Amygdala (tissue), 56 donors: ENCODE results near the gene MEGF11.

ENCODE experiments used
- DNase-seq, 56 donors: peaks; one replicate each; lab custom pipeline; 2025; lab: John Stamatoyannopoulos, UW

MEGF11 gene

DNA sequence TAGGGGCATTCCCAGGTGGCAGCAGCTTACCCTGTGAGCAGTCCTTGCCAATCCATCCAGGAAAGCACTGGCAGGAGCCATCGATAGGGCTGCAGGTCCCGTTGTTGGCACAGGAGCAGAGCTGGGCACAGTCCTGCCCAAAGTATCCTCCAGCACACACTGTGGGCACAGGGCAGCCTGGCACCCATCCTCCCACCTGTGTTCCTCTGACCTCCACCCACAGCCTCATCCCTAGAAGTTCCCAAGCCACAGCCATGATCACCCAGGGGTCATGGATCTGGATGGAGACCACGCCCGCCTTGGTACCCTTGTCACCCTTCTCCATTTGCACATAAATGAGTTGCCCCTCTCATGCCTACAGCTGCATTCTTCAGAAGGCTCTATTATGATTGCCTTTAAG lies 335.6 kb downstream of the MEGF11 start:
- DNase-seq, result no peak

- no peak for DNase-seq
Observed at GRCh38 chr15:65917407-65917756, 336.2 kb downstream of the MEGF11 start.

DNA sequence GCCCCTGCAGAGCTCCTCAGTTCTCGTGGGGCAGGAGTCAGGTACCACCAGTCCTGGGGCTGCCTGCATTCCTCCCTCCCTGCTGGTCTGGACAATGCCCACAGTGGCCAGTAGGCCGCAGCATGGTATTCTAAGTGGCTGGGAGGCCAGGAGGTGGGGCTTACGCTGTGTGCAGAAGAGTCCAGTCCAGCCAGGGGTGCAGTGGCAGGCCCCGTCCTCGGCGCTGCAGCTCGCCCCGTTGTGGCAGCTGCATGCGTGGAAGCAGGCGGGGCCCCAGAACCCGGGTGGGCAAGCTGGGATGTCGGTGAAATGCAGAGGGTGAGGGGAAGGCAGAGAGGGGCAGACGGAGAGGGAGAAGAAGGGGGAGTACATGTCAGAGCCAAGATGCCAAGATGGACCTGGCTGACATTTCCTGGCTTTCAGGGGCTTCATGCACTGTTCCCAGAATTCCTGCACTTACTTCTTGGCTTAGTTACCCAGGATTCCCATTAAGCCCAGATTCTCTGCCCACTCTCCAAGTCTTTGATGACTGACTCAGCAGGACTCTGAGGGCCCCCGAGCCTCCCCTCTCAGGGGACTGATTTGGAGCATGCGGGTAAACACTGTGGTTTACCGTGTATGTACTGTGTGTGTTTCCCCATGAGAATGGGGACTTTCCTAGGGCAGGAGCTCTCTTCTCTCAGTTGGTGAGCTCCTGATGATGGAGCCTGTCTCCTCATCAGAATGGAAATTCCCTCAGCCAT lies 336.7 kb downstream of the MEGF11 start:
- DNase-seq, result peak in 51 of 56 donors; percentile 6 to 81 (median 54)

GRCh38 chr15:65916041-65916663 lies 337.4 kb downstream of the MEGF11 start:
- no peak for DNase-seq

GRCh38 chr15:65914981-65915925 lies 338.3 kb downstream of the MEGF11 start:
- no peak for DNase-seq

- DNase-seq, result no peak
Observed at GRCh38 chr15:65914386-65914785, 339.2 kb downstream of the MEGF11 start.

GRCh38 chr15:65913631-65914199 lies 339.8 kb downstream of the MEGF11 start:
- DNase-seq, result no peak

GRCh38 chr15:65912235-65912634 lies 341.3 kb downstream of the MEGF11 start:
- no peak for DNase-seq

GRCh38 chr15:65910341-65910740 lies 343.2 kb downstream of the MEGF11 start:
- no peak for DNase-seq

DNA sequence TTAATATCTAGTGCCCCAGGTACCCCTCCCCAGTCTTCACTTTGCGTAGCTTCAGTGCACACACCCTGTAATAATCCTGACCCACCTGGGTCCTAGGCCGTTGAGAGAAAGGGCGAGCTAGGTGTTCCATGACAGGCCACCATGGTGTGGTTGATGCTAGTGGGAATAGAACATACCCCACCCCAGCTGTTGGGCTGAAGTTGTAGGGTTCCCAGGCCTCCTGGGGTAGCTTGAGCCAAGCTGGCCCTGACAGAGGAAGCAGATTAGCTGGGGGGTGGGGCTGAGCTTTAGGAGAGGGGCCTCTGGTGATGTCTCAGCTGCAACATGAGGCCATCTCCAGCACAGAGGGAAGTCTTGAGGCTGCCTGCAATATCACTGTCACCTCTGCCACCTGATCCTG lies 343.7 kb downstream of the MEGF11 start:
- no peak for DNase-seq

DNA sequence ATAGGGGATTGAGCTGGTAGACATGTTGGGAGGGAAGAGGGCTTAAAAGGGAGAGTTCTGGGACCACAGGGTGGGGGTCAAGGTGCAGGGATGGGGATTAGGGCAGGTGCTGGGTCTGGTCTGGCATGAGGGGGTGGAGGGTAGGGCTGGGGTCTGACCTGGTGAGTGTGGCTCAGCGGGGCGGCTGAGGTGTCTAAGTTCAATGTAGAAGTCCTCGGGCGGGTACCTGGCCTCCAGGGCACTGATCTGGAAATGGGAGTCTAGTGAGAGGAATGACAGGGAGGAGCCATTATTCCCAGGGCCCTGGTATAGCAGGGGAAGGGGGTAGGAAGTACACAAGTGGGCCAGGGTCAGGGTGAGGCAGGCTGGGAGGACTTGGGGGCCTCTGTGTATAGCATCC lies 344.7 kb downstream of the MEGF11 start:
- DNase-seq, result no peak

DNA sequence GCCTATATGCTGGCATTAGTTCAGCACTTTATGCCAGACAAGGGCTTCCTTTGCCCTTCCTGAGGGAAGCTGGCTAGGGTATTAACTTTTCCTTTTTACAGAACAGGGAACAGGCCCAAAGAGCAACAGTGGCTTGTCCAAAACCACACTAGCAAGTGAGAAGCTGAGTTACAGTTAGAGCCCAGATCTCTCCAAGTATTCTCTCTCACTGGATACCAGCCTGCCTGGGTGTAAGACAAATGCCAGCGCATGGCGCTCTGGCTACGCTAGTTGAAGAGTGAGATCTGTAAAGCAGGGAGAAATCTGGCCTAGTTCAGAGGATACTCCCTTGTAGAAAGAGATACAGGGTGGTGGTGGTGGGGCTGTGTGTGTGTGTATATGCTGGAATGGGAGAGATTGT lies 345.9 kb downstream of the MEGF11 start:
- DNase-seq, result no peak

DNA sequence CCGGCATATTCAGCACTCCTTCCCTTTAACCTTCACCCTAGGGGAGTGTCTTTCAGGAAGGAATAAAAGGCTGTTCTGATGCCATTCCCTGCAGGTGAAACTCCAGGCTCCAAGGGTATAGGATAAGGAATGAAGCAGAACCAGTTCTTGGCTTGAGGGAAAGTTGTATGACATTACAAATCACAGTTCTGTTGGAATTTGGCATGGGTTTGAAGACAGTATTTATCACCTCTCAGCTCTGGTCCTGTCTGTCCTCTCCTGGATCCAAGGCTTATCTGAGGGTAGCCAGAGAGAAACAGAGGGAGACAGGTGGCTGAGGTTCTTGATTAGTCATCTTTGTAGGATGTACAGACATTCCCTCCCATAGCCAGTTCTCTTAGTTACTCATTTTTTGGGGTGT lies 347.2 kb downstream of the MEGF11 start:
- no peak for DNase-seq

DNA sequence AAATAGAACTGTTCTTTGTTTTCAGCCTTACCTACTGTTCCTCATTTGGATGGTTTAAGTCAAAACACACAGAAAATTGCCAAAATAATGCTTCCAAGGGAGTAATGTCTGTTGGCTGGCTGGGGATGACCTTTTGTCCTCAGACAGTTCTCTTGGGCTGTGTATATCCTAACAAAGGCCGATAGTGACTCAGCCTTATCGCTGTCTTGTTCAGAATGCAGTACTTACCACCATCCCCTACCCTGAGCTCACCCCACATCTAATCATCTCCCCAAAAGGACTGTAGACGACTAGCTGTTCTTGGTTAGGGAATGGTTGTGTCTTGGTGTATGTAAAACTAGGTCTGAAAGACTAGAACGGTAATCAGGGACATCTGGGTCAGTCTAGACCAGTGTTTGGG lies 349.2 kb downstream of the MEGF11 start:
- no peak for DNase-seq

GRCh38 chr15:65903296-65904073 lies 350.1 kb downstream of the MEGF11 start:
- no peak for DNase-seq

DNA sequence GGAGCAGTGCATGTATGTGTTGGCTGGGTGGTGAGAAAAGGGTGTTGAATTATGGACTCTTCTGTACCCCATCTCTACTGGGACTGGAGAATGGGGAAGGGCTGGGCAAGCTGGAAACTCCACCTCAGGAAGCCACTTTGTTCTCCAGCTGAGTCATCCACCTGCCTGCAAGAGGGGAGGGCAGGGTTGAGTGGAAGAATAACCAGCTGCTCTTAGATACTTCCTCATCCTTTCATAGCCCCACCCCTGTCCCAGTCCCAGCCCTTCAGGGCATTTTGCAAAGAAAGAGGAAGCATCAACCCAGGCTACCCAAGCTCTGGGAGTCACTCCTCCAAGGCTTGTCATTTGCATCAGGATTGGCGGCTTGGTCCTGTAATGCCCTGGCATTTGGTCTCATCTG lies 351.2 kb downstream of the MEGF11 start:
- DNase-seq, result peak in 2 of 56 donors; percentile 31 to 51

DNA sequence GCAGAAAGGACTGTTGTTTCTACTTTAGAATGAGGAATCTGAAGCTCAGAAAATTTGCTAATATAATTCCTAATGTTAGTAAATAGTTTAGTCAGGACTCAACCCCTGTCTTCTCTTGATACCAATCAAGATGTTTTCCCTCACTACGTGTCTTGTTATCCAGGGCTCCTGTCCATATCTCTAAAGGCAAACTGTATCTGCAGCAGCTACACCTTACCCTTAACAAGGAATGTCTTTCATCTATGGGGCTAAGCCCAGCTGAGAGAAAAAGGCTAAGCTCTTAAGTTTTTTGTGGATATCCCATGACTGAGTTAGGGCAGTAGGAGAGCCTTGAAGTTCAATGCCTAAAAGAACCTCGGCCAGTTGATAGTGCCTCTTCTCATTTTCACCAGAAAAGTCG lies 351.7 kb downstream of the MEGF11 start:
- DNase-seq, result no peak

DNA sequence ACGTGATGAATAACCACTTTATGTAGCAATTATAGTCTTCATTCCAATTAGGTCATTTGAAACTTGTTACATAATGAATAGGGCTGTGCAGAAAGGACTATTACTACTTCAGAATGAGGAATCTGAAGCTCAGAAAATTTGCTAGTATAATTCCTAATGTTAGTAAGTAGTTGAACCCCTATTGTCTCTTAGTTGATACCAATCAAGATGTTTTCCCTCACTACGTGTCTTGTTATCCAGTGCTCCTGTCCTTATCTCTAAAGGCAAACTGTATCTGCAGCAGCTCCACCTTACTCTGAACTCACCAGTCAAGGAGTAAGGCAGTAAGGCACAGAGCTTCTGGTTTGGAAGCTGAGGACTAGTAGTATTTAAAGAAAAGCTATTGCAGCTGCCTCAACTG lies 352.2 kb downstream of the MEGF11 start:
- DNase-seq, result no peak

GRCh38 chr15:65900488-65900887 lies 353.1 kb downstream of the MEGF11 start:
- no peak for DNase-seq

GRCh38 chr15:65896236-65896635 lies 357.3 kb downstream of the MEGF11 start:
- DNase-seq, result no peak
